ENCODE results near the gene ZNF414. TPM values are rescaled to one million over a fixed set of nuclear protein-coding genes. Genes with fewer than 3 reads are reported as not detected.
"Not testable (repeated sequence)": the region's sequence is repeated elsewhere in the genome, so short reads cannot be mapped to it uniquely, and the experiment has no call there.

The ZNF414 gene
- total RNA-seq, 2 experiments from 2014 or later: 28.7 to 36.2 TPM

GRCh38 chr19:8517551-8518442 lies 3.8 kb upstream of the ZNF414 start:
- Mint-ChIP-seq H3K27ac (peak overlapping the region; percentile 97), H3K36me3 (ENCODE audit: low read depth) (peaks cover 46% of the 10 kb centered on the region), H3K27me3 (ENCODE audit: low read depth) (no peaks in the 10 kb centered on the region), H3K9me3 (ENCODE audit: insufficient read depth) (no peaks in the 10 kb centered on the region), H3K4me1 (ENCODE audit: low read depth) (peaks cover 58% of the 10 kb centered on the region), H3K4me3 (peak overlapping the region; percentile 58)
- CTCF ChIA-PET: interaction anchor here (1.0 to 8.2 kb wide), 5 partner anchors 12 to 61 kb away, joined by 3 to 104 read pairs (median 6); partner anchors contain the start of gene MYO1F
- peak; percentile 22 for ATAC-seq
- peak; percentile 81 for DNase-seq
- POLR2A ChIA-PET: interaction anchor here (0.7 to 6.1 kb wide), 10 partner anchors 30 to 87 kb away, joined by 3 to 50 read pairs (median 4); partner anchors contain the start of genes HNRNPM and MYO1F

GRCh38 chr19:8515317-8515716 lies 1.4 kb upstream of the ZNF414 start:
- peak overlapping the region; percentile 97 for H3K27ac Mint-ChIP-seq
- no peaks in the 10 kb centered on the region for H3K27me3 Mint-ChIP-seq (ENCODE audit: low read depth)
- H3K4me1 Mint-ChIP-seq (ENCODE audit: low read depth): peaks cover 67% of the 10 kb centered on the region
- ChIA-PET POLR2A (interaction anchor here (1.4 to 6.1 kb wide), 6 partner anchors 10 to 63 kb away, joined by 5 to 50 read pairs (median 15); partner anchors contain the start of gene MYO1F), CTCF (interaction anchor here (1.2 to 8.2 kb wide), 3 partner anchors 28 to 63 kb away, joined by 3 to 104 read pairs (median 26); partner anchors contain the start of gene MYO1F)
- no peaks in the 10 kb centered on the region for H3K9me3 Mint-ChIP-seq (ENCODE audit: insufficient read depth)
- H3K36me3 Mint-ChIP-seq (ENCODE audit: low read depth): peaks cover 39% of the 10 kb centered on the region
- ATAC-seq: peak; percentile 12
- peak overlapping the region; percentile 86 for H3K4me3 Mint-ChIP-seq
- DNase-seq: peak; percentile 81

GRCh38 chr19:8514505-8515009 lies 590 bp upstream of the ZNF414 start:
- not testable (repeated sequence) for H3K27me3 Mint-ChIP-seq (ENCODE audit: low read depth); ATAC-seq; H3K9me3 Mint-ChIP-seq (ENCODE audit: insufficient read depth); DNase-seq
- CTCF ChIA-PET: interaction anchor here (0.6 to 8.2 kb wide), 7 partner anchors 9 to 161 kb away, joined by 3 to 104 read pairs (median 5); partner anchors contain the start of genes MARCHF2 and MYO1F
- POLR2A ChIA-PET: interaction anchor here (0.8 to 6.1 kb wide), 15 partner anchors 9 to 147 kb away, joined by 3 to 50 read pairs (median 7); partner anchors contain the start of genes HNRNPM and MYO1F
- H3K27ac Mint-ChIP-seq: peak overlapping the region; percentile 97
- peak overlapping the region; percentile 86 for H3K4me3 Mint-ChIP-seq
- peaks cover 33% of the 10 kb centered on the region for H3K36me3 Mint-ChIP-seq (ENCODE audit: low read depth)
- H3K4me1 Mint-ChIP-seq (ENCODE audit: low read depth): peaks cover 65% of the 10 kb centered on the region

GRCh38 chr19:8513036-8513686 lies 806 bp downstream of the ZNF414 start:
- peaks cover 26% of the 10 kb centered on the region for H3K36me3 Mint-ChIP-seq (ENCODE audit: low read depth)
- no peaks in the 10 kb centered on the region for H3K27me3 Mint-ChIP-seq (ENCODE audit: low read depth)
- no peaks in the 10 kb centered on the region for H3K9me3 Mint-ChIP-seq (ENCODE audit: insufficient read depth)
- ChIA-PET CTCF (interaction anchor here (0.8 to 8.2 kb wide), 8 partner anchors 8 to 100 kb away, joined by 3 to 104 read pairs (median 5); partner anchors contain the start of genes MARCHF2 and MYO1F), POLR2A (interaction anchor here (0.6 to 6.1 kb wide), 15 partner anchors 8 to 121 kb away, joined by 3 to 50 read pairs (median 7); partner anchors contain the start of genes HNRNPM, MARCHF2 and MYO1F)
- peak overlapping the region; percentile 97 for H3K27ac Mint-ChIP-seq
- DNase-seq (no peak), ATAC-seq (no peak)
- H3K4me1 Mint-ChIP-seq (ENCODE audit: low read depth): peaks cover 55% of the 10 kb centered on the region
- H3K4me3 Mint-ChIP-seq: peak overlapping the region; percentile 86

- POLR2A ChIA-PET: interaction anchor here (1.7 to 6.1 kb wide), 8 partner anchors 7 to 68 kb away, joined by 7 to 50 read pairs (median 17); partner anchors contain the start of genes HNRNPM and MYO1F
- H3K27me3 Mint-ChIP-seq (ENCODE audit: low read depth): no peaks in the 10 kb centered on the region
- ATAC-seq (no peak), DNase-seq (no peak)
- peaks cover 47% of the 10 kb centered on the region for H3K4me1 Mint-ChIP-seq (ENCODE audit: low read depth)
- H3K9me3 Mint-ChIP-seq (ENCODE audit: insufficient read depth): no peaks in the 10 kb centered on the region
- H3K36me3 Mint-ChIP-seq (ENCODE audit: low read depth): peaks cover 24% of the 10 kb centered on the region
- peak overlapping the region; percentile 81 for H3K27ac Mint-ChIP-seq
- CTCF ChIA-PET: interaction anchor here (0.8 to 8.2 kb wide), 5 partner anchors 25 to 99 kb away, joined by 3 to 104 read pairs (median 5); partner anchors contain the start of genes MARCHF2 and MYO1F
- peak overlapping the region; percentile 52 for H3K4me3 Mint-ChIP-seq
These were observed 1.6 kb downstream of the ZNF414 start for GRCh38 chr19:8512115-8512967.

- ChIA-PET CTCF (interaction anchor here (8.2 kb wide), 1 partner anchor 67 kb away, joined by 104 read pairs; the partner anchor contains the start of gene MYO1F), POLR2A (no interaction called here)
- peaks cover 42% of the 10 kb centered on the region for H3K4me1 Mint-ChIP-seq (ENCODE audit: low read depth)
- H3K4me3 Mint-ChIP-seq: no peak overlapping the region
- no peak for DNase-seq
- ATAC-seq: no peak
- peaks cover 24% of the 10 kb centered on the region for H3K36me3 Mint-ChIP-seq (ENCODE audit: low read depth)
- no peak overlapping the region for H3K27ac Mint-ChIP-seq
- no peaks in the 10 kb centered on the region for H3K27me3 Mint-ChIP-seq (ENCODE audit: low read depth)
- H3K9me3 Mint-ChIP-seq (ENCODE audit: insufficient read depth): no peaks in the 10 kb centered on the region
These were observed 2.3 kb downstream of the ZNF414 start for GRCh38 chr19:8511573-8512101.

GRCh38 chr19:8510589-8511115 lies 3.3 kb downstream of the ZNF414 start:
- H3K36me3 Mint-ChIP-seq (ENCODE audit: low read depth): peaks cover 22% of the 10 kb centered on the region
- CTCF ChIA-PET: no interaction called here
- POLR2A ChIA-PET: no interaction called here

GRCh38 chr19:8506402-8506957 lies 7.5 kb downstream of the ZNF414 start:
- peaks cover 3% of the 10 kb centered on the region for H3K36me3 Mint-ChIP-seq (ENCODE audit: low read depth)
- CTCF ChIA-PET: interaction anchor here (1.8 to 3.8 kb wide), 3 partner anchors 11 to 71 kb away, joined by 13 to 26 read pairs (median 16); partner anchors contain the start of gene MYO1F
- no peaks in the 10 kb centered on the region for H3K9me3 Mint-ChIP-seq (ENCODE audit: insufficient read depth)
- H3K27ac Mint-ChIP-seq: peak overlapping the region; percentile 11
- H3K4me1 Mint-ChIP-seq (ENCODE audit: low read depth): peaks cover 38% of the 10 kb centered on the region
- POLR2A ChIA-PET: no interaction called here
- no peak for ATAC-seq
- DNase-seq: no peak
- H3K4me3 Mint-ChIP-seq: peak overlapping the region; percentile 84
- H3K27me3 Mint-ChIP-seq (ENCODE audit: low read depth): no peaks in the 10 kb centered on the region

More at GRCh38 chr19:8510589-8511115, 3.3 kb downstream of the ZNF414 start:
- Mint-ChIP-seq H3K27ac (no peak overlapping the region), H3K4me1 (ENCODE audit: low read depth) (peaks cover 40% of the 10 kb centered on the region), H3K27me3 (ENCODE audit: low read depth) (no peaks in the 10 kb centered on the region), H3K9me3 (ENCODE audit: insufficient read depth) (no peaks in the 10 kb centered on the region), H3K4me3 (no peak overlapping the region)
- no peak for ATAC-seq
- no peak for DNase-seq

- ChIA-PET POLR2A (interaction anchor here (0.6 to 1.4 kb wide), 2 partner anchors 8 to 18 kb away, joined by 3 to 18 read pairs; partner anchors contain the start of gene ZNF414), CTCF (interaction anchor here (0.7 to 3.8 kb wide), 11 partner anchors 8 to 152 kb away, joined by 4 to 26 read pairs (median 5); partner anchors contain the start of genes MARCHF2, MYO1F and ZNF414)
- DNase-seq (peak; percentile 67), ATAC-seq (peak; percentile 84)
- Mint-ChIP-seq H3K4me3 (peak overlapping the region; percentile 84), H3K27ac (peak overlapping the region; percentile 81), H3K9me3 (ENCODE audit: insufficient read depth) (no peaks in the 10 kb centered on the region), H3K4me1 (ENCODE audit: low read depth) (peaks cover 41% of the 10 kb centered on the region), H3K27me3 (ENCODE audit: low read depth) (no peaks in the 10 kb centered on the region), H3K36me3 (ENCODE audit: low read depth) (peaks cover 3% of the 10 kb centered on the region)
These were observed 8.1 kb downstream of the ZNF414 start for GRCh38 chr19:8505680-8506401.
